ACC112 (cell line): ENCODE measurements around the gene DHCR24.
A peak's percentile ranks its signal among the peaks of the same experiment; 100 is the strongest.

Source experiments
- H2AFZ ChIP-seq: fragments of 200-600 bp; sonication (generic); one replicate; pipeline ENCODE4 v1.6.0; 2017; ENCODE audit warnings: antibody characterized with exemption, low read length; ENCODE audit not compliant: unreplicated experiment
- H3K27ac ChIP-seq: fragments of 200-600 bp; sonication (generic); 2 replicates; pipeline ENCODE4 v1.5.1; 2014; ENCODE audit warnings: low read depth, mild to moderate bottlenecking, antibody characterized with exemption, low read length, moderate library complexity
- H3K27me3 ChIP-seq: fragments of 200-600 bp; sonication (generic); 2 replicates; pipeline ENCODE4 v1.6.1; 2014; ENCODE audit warnings: mild to moderate bottlenecking, antibody characterized with exemption, low read length, moderate library complexity, mixed read lengths; ENCODE audit not compliant: insufficient read depth
- H3K36me3 ChIP-seq: fragments of 200-600 bp; sonication (generic); 2 replicates; pipeline ENCODE4 v1.6.1; 2016; ENCODE audit warnings: mild to moderate bottlenecking, antibody characterized with exemption, low read length, moderate library complexity, mixed read lengths; ENCODE audit not compliant: insufficient read depth
- H3K4me1 ChIP-seq: fragments of 200-600 bp; sonication (generic); one replicate; pipeline ENCODE4 v1.6.1; 2016; ENCODE audit warnings: low read length, mixed read lengths; ENCODE audit not compliant: insufficient read depth, unreplicated experiment, control insufficient read depth
- H3K4me3 ChIP-seq: fragments of 200-600 bp; sonication (generic); 2 replicates; pipeline ENCODE4 v1.5.1; 2014; ENCODE audit warnings: mild to moderate bottlenecking, low read depth, low read length
- H3K79me2 ChIP-seq: fragments of 200-600 bp; sonication (generic); one replicate; pipeline ENCODE4 v1.6.0; 2016; ENCODE audit warnings: low read length; ENCODE audit not compliant: control insufficient read depth, unreplicated experiment, insufficient read depth

The DHCR24 gene

GRCh38 chr1:54874079-54874830 lies 12.7 kb downstream of the DHCR24 start:
- Histone ChIP-seq H3K27ac (peak overlapping the region; percentile 65), H2AFZ (no peak overlapping the region), H3K79me2 (peaks cover 9% of the 10 kb centered on the region), H3K27me3 (no peaks in the 10 kb centered on the region), H3K4me3 (peak overlapping the region; percentile 12; the same call in 1 of the 2 replicates), H3K4me1 (peaks cover 35% of the 10 kb centered on the region), H3K36me3 (peaks cover 36% of the 10 kb centered on the region)

GRCh38 chr1:54872036-54872331 lies 15.0 kb downstream of the DHCR24 start:
- Histone ChIP-seq H3K4me3 (no peak overlapping the region), H3K79me2 (peaks cover 4% of the 10 kb centered on the region), H3K27me3 (no peaks in the 10 kb centered on the region), H2AFZ (no peak overlapping the region), H3K36me3 (peaks cover 33% of the 10 kb centered on the region), H3K27ac (no peak overlapping the region), H3K4me1 (peaks cover 35% of the 10 kb centered on the region)

- Histone ChIP-seq H3K4me1 (peaks cover 30% of the 10 kb centered on the region), H3K36me3 (peaks cover 33% of the 10 kb centered on the region), H3K4me3 (no peak overlapping the region), H3K79me2 (no peaks in the 10 kb centered on the region), H3K27ac (no peak overlapping the region), H3K27me3 (no peaks in the 10 kb centered on the region), H2AFZ (no peak overlapping the region)
These were observed 15.5 kb downstream of the DHCR24 start for GRCh38 chr1:54871275-54872035.

GRCh38 chr1:54870869-54871268 lies 16.1 kb downstream of the DHCR24 start:
- H3K27ac ChIP-seq = no peak overlapping the region
- H3K4me3 ChIP-seq = no peak overlapping the region
- H3K27me3 ChIP-seq = no peaks in the 10 kb centered on the region
- peaks cover 24% of the 10 kb centered on the region for H3K4me1 ChIP-seq
- no peaks in the 10 kb centered on the region for H3K79me2 ChIP-seq
- no peak overlapping the region for H2AFZ ChIP-seq
- H3K36me3 ChIP-seq = peaks cover 33% of the 10 kb centered on the region

GRCh38 chr1:54869173-54869851 lies 17.7 kb downstream of the DHCR24 start:
- Histone ChIP-seq H3K4me1 (peaks cover 9% of the 10 kb centered on the region), H3K36me3 (peaks cover 31% of the 10 kb centered on the region), H3K27ac (no peak overlapping the region), H2AFZ (no peak overlapping the region), H3K79me2 (no peaks in the 10 kb centered on the region), H3K27me3 (no peaks in the 10 kb centered on the region), H3K4me3 (no peak overlapping the region)

- no peak overlapping the region for H2AFZ ChIP-seq
- no peak overlapping the region for H3K27ac ChIP-seq
- H3K27me3 ChIP-seq = no peaks in the 10 kb centered on the region
- H3K79me2 ChIP-seq = no peaks in the 10 kb centered on the region
- no peak overlapping the region for H3K4me3 ChIP-seq
- no peaks in the 10 kb centered on the region for H3K4me1 ChIP-seq
- H3K36me3 ChIP-seq = peaks cover 20% of the 10 kb centered on the region; the same call in 1 of the 2 replicates
These were observed 19.3 kb downstream of the DHCR24 start for GRCh38 chr1:54867717-54868057.

- H3K4me3 ChIP-seq = no peak overlapping the region
- no peaks in the 10 kb centered on the region for H3K79me2 ChIP-seq
- H3K27ac ChIP-seq = no peak overlapping the region
- H2AFZ ChIP-seq = no peak overlapping the region
- H3K36me3 ChIP-seq = peaks cover 17% of the 10 kb centered on the region; the same call in 1 of the 2 replicates
- H3K4me1 ChIP-seq = peaks cover 4% of the 10 kb centered on the region
- H3K27me3 ChIP-seq = no peaks in the 10 kb centered on the region
These were observed 19.9 kb downstream of the DHCR24 start for GRCh38 chr1:54866801-54867716.

- H2AFZ ChIP-seq = no peak overlapping the region
- peaks cover 8% of the 10 kb centered on the region; the same call in 1 of the 2 replicates for H3K36me3 ChIP-seq
- H3K79me2 ChIP-seq = no peaks in the 10 kb centered on the region
- H3K4me3 ChIP-seq = no peak overlapping the region
- H3K27ac ChIP-seq = no peak overlapping the region
- peaks cover 15% of the 10 kb centered on the region for H3K4me1 ChIP-seq
- no peaks in the 10 kb centered on the region for H3K27me3 ChIP-seq
These were observed 21.5 kb downstream of the DHCR24 start for GRCh38 chr1:54865238-54866073.

- Histone ChIP-seq H3K4me3 (no peak overlapping the region), H3K36me3 (peaks cover 10% of the 10 kb centered on the region; the same call in 1 of the 2 replicates), H2AFZ (no peak overlapping the region), H3K27me3 (no peaks in the 10 kb centered on the region), H3K27ac (no peak overlapping the region), H3K4me1 (peaks cover 19% of the 10 kb centered on the region), H3K79me2 (no peaks in the 10 kb centered on the region)
These were observed 22.4 kb downstream of the DHCR24 start for GRCh38 chr1:54864460-54865208.
